Measurements from ENCODE around the gene MSN.
"Not testable (repeated sequence)": the region's sequence is repeated elsewhere in the genome, so short reads cannot be mapped to it uniquely, and the experiment has no call there.

The MSN gene

DNA sequence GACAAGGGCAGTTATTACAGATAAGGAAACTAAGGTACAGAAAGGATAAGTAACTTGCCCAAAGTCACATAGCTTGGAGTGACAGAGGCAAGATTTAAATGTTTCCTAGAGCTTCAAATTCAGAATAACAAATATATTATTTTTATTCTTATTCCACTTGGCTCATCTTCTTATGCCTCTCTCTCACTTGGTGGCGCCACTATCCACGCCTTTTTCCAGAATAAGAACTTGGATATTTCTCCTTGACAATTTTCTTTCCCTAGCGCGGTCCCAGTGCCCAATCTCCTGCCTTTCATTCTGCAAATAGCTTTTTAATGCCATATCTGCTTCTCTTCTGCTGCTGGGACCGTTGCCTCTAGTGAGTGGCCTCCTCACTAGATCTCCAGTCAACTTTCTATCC lies 78.5 kb downstream of the MSN start:
- in situ Hi-C loops (cut with HindIII; ENCODE audit: low pct_unique_long_range_greater_than_20kb, low sequenced_read_pairs): no loop called here
- DNase-seq (ENCODE audit: low read depth in 1 of 2, low spot score in 1 of 2): no peak
- no peak for TF ChIP-seq JUND (IDR thresholded peaks at IDR 0.05; ENCODE audit: low read depth)

GRCh38 chrX:65750674-65751469 lies 83.4 kb downstream of the MSN start:
- TF ChIP-seq JUND (IDR thresholded peaks at IDR 0.05; ENCODE audit: low read depth): no peak
- DNase-seq (ENCODE audit: low read depth in 1 of 2, low spot score in 1 of 2): no peak
- in situ Hi-C loops (cut with HindIII; ENCODE audit: low pct_unique_long_range_greater_than_20kb, low sequenced_read_pairs): no loop called here

GRCh38 chrX:65751519-65751918 lies 84.1 kb downstream of the MSN start:
- DNase-seq (ENCODE audit: low read depth in 1 of 2, low spot score in 1 of 2): no peak
- no peak for TF ChIP-seq JUND (IDR thresholded peaks at IDR 0.05; ENCODE audit: low read depth)
- in situ Hi-C loops (cut with HindIII; ENCODE audit: low pct_unique_long_range_greater_than_20kb, low sequenced_read_pairs): no loop called here

GRCh38 chrX:65752294-65752693 lies 84.8 kb downstream of the MSN start:
- in situ Hi-C loops (cut with HindIII; ENCODE audit: low pct_unique_long_range_greater_than_20kb, low sequenced_read_pairs): no loop called here
- TF ChIP-seq JUND (IDR thresholded peaks at IDR 0.05; ENCODE audit: low read depth): no peak
- DNase-seq (ENCODE audit: low read depth in 1 of 2, low spot score in 1 of 2): no peak

DNA sequence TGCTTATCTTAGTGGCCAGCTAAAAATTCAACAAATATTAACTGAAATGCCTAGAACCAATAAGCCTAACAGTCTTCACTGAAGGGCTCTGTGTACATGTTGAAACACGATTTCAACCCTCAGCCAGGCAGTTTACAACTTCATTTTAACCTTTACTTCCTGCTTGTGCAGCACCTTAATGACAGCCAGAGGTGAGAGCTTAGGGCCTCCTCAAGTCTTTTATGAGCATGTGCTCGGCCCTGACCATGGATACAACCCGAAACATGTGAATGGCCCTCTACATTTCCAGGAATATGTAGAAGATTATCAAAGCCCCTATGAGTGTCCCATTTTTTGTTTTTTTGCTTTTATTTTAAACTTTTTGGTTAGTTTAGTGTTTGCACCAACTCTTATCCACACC lies 88.3 kb downstream of the MSN start:
- in situ Hi-C loops (cut with HindIII; ENCODE audit: low pct_unique_long_range_greater_than_20kb, low sequenced_read_pairs): no loop called here
- TF ChIP-seq JUND (IDR thresholded peaks at IDR 0.05; ENCODE audit: low read depth): no peak
- no peak for DNase-seq (ENCODE audit: low read depth in 1 of 2, low spot score in 1 of 2)

DNA sequence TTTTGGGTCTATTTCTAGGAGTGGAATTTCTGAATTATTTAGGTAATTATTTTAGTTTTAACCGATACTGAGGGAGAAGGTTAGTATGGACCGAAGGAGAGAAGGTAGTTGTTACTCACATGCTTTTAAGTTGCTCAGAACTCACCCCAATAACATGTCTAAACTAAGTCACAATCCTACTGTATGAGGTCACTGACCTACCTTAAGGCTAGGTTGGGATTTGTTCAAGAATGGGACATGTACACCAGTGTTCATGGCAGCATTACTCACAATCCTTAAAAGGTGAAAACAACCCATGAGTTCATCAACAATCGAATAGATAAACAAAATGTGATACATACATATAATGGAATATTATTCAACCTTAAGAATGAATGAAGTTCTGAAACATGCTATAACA lies 90.5 kb downstream of the MSN start:
- in situ Hi-C loops (cut with HindIII; ENCODE audit: low pct_unique_long_range_greater_than_20kb, low sequenced_read_pairs): no loop called here
- TF ChIP-seq JUND (IDR thresholded peaks at IDR 0.05; ENCODE audit: low read depth): no peak
- no peak for DNase-seq (ENCODE audit: low read depth in 1 of 2, low spot score in 1 of 2)

- DNase-seq (ENCODE audit: low read depth in 1 of 2, low spot score in 1 of 2): no peak
- in situ Hi-C loops (cut with HindIII; ENCODE audit: low pct_unique_long_range_greater_than_20kb, low sequenced_read_pairs): no loop called here
- TF ChIP-seq JUND (IDR thresholded peaks at IDR 0.05; ENCODE audit: low read depth): no peak
These were observed 91.1 kb downstream of the MSN start for GRCh38 chrX:65758505-65758904.

GRCh38 chrX:65759525-65759924 lies 92.1 kb downstream of the MSN start:
- DNase-seq (ENCODE audit: low read depth in 1 of 2, low spot score in 1 of 2); in situ Hi-C loops (cut with HindIII; ENCODE audit: low pct_unique_long_range_greater_than_20kb, low sequenced_read_pairs): not testable (repeated sequence)

GRCh38 chrX:65769564-65770292 lies 102.3 kb downstream of the MSN start:
- TF ChIP-seq JUND (IDR thresholded peaks at IDR 0.05; ENCODE audit: low read depth): no peak
- DNase-seq (ENCODE audit: low read depth in 1 of 2, low spot score in 1 of 2): no peak
- in situ Hi-C loops (cut with HindIII; ENCODE audit: low pct_unique_long_range_greater_than_20kb, low sequenced_read_pairs): no loop called here

DNA sequence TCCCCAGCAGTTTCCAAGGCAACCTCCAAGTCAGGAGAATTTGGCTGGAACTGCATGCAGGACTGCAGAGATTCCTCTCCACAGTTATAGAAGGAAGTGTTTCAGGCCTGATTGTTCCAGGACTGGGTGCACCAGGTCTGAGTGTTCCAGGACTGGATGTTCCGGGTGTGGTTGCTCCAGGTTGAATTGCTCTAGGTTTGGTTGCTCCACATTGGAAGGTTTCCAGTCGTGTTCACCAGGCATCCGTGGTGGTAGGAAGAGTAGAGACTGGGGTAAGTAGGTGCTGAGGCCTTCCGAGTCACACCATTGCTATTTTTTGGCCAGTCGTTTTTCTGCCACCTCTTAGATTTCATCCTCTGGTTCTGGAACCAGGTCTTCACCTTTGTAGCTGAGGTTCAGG lies 105.4 kb downstream of the MSN start:
- in situ Hi-C loops (cut with HindIII; ENCODE audit: low pct_unique_long_range_greater_than_20kb, low sequenced_read_pairs): no loop called here
- TF ChIP-seq JUND (IDR thresholded peaks at IDR 0.05; ENCODE audit: low read depth): no peak
- DNase-seq (ENCODE audit: low read depth in 1 of 2, low spot score in 1 of 2): no peak

GRCh38 chrX:65781845-65782244 lies 114.4 kb downstream of the MSN start:
- in situ Hi-C loops (cut with HindIII; ENCODE audit: low pct_unique_long_range_greater_than_20kb, low sequenced_read_pairs): no loop called here
- no peak for TF ChIP-seq JUND (IDR thresholded peaks at IDR 0.05; ENCODE audit: low read depth)
- DNase-seq (ENCODE audit: low read depth in 1 of 2, low spot score in 1 of 2): no peak

DNA sequence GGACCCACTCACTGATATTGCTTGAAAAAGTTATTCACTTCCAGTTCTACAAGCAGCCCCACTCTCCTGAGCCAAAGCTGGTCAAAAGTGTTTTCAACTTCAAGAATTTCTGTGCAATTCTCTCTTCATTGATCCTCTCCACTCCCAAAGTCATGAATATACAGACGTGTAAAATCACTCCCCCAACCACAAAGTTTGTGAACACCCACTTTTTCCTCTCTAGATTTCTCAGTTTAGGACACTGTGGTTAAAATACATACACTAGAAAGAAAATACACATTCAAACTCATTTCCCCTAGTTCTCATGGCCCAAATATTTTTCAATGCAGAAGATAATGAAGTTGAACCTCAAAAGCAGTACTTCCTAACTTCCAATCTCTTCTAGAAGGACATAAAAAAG lies 116.3 kb downstream of the MSN start:
- no peak for TF ChIP-seq JUND (IDR thresholded peaks at IDR 0.05; ENCODE audit: low read depth)
- in situ Hi-C loops (cut with HindIII; ENCODE audit: low pct_unique_long_range_greater_than_20kb, low sequenced_read_pairs): no loop called here
- no peak for DNase-seq (ENCODE audit: low read depth in 1 of 2, low spot score in 1 of 2)
